Activated naive CD4-positive, alpha-beta T cell treated with anti-CD3 and anti-CD28 coated beads, Interleukin-2, amount 50 U/mL, for 24 hours (primary cell): ENCODE measurements around the gene LIPN.

Experiments used
- H3K27ac Mint-ChIP-seq: one replicate; pipeline ENCODE4 v1.8.0; 2021; ENCODE audit warnings: mild to moderate bottlenecking, mixed read lengths
- H3K27me3 Mint-ChIP-seq: one replicate; pipeline ENCODE4 v1.8.0; 2021; ENCODE audit warnings: mixed read lengths
- H3K36me3 Mint-ChIP-seq: one replicate; pipeline ENCODE4 v1.8.0; 2021; ENCODE audit warnings: mixed read lengths
- H3K4me1 Mint-ChIP-seq: one replicate; pipeline ENCODE4 v1.8.0; 2021; ENCODE audit warnings: mixed read lengths
- H3K4me3 Mint-ChIP-seq: one replicate; pipeline ENCODE4 v1.8.0; 2021; ENCODE audit warnings: mild to moderate bottlenecking, mixed read lengths
- H3K9me3 Mint-ChIP-seq: one replicate; pipeline ENCODE4 v1.8.0; 2021; ENCODE audit warnings: mixed read lengths

LIPN gene

DNA sequence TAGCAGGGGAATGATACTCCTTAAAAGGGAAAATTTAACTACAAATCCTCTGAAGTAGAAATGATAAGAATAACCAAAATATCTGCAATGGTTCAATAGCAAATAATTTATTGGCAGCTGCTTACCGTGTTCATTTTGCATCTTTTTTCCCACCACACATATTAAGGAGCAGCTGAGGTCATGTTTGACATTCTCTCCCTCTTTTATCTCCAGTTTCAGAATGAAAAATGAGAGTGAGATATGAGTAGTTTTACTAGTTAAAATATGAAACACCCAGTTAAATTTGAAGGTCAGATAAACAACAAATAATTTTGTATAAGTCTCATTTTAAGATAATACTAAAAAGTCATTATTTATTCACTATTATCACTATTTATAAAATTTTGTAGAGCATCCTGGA lies 3.1 kb downstream of the LIPN start:
- no peak overlapping the region for H3K4me3 Mint-ChIP-seq
- H3K36me3 Mint-ChIP-seq, result no peaks in the 10 kb centered on the region
- no peaks in the 10 kb centered on the region for H3K27me3 Mint-ChIP-seq
- peaks cover 9% of the 10 kb centered on the region for H3K4me1 Mint-ChIP-seq
- H3K27ac Mint-ChIP-seq, result no peak overlapping the region
- H3K9me3 Mint-ChIP-seq, result peaks cover 4% of the 10 kb centered on the region

DNA sequence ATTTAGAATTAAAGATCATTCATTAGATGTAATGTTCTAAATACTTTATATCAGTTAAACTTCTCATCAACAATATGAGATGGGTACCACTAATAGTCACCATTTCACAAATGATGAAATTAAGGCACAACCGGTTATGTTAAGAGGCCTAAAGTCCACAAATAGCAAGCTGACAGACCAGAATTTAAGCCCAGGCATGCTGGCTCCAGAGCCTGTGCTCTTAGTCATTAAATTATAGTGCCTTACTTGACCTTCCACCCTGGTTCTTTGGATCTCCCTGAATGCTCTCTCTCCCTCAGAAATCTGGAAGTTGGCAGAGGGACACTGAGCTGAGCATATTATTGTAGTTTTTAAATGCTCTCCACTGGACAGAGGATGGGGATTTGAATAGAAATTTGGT lies 3.6 kb downstream of the LIPN start:
- Mint-ChIP-seq H3K9me3 (peaks cover 4% of the 10 kb centered on the region), H3K4me1 (peaks cover 9% of the 10 kb centered on the region), H3K36me3 (no peaks in the 10 kb centered on the region), H3K27me3 (no peaks in the 10 kb centered on the region), H3K4me3 (no peak overlapping the region), H3K27ac (no peak overlapping the region)

DNA sequence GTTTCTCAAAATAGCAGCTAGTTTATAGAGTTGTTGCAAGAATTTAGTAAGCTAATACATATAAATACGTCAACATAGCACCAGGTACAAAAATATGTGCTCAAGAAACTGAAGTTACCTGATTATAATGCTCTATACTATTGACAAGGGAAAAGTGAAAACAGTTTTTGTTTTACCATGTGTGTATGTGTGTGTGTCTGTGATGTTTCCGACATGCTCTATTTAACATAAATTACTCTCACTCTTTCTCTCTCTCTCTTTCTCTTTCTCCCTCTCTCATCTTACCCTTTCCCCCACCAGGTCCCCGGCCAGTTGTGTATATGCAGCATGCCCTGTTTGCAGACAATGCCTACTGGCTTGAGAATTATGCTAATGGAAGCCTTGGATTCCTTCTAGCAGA lies 4.3 kb downstream of the LIPN start:
- Mint-ChIP-seq H3K36me3 (no peaks in the 10 kb centered on the region), H3K9me3 (peaks cover under 1% of the 10 kb centered on the region), H3K4me1 (peaks cover 7% of the 10 kb centered on the region), H3K4me3 (no peak overlapping the region), H3K27ac (no peak overlapping the region), H3K27me3 (no peaks in the 10 kb centered on the region)

DNA sequence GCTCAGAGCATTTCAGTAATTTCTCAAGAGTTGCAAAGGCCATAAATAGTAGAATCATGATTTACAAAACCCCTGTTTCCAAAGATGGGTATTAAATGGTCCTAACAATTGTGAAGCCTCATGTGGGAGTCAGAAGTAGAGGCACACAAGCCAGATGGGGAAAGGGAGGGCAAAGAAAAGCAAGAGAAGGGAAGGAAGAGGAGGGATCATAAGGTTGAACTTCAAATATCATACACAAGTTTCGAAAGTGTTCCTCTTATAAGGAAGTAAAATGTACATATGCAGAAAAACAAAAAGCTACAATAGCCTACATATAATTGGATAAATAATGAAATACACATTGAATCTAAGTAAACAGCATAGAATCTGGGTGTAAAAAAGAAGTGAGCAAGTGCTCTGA lies 6.0 kb downstream of the LIPN start:
- Mint-ChIP-seq H3K4me1 (no peaks in the 10 kb centered on the region), H3K36me3 (no peaks in the 10 kb centered on the region), H3K27ac (no peak overlapping the region), H3K27me3 (no peaks in the 10 kb centered on the region), H3K9me3 (no peaks in the 10 kb centered on the region), H3K4me3 (no peak overlapping the region)

DNA sequence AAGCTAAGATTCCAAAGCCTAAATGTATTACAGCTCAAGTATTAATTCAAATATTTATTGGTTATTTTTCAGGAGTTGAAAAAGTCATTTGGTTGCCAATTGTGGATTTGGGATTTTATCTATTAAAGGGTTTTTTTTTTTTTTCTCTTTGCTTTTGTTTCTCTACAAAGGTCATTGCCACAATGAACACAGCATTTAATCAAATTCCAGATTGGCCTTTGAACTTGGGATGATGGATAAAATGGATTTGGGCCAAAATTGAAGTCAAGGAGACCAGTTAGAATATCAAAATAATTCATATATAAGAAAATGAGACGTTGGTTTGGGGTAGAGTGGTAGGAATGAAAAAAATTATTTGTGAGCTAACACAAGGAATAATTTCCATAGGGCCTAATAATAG lies 9.6 kb downstream of the LIPN start:
- H3K27me3 Mint-ChIP-seq, result peaks cover 2% of the 10 kb centered on the region
- H3K9me3 Mint-ChIP-seq, result peaks cover 8% of the 10 kb centered on the region
- no peaks in the 10 kb centered on the region for H3K4me1 Mint-ChIP-seq
- H3K4me3 Mint-ChIP-seq, result no peak overlapping the region
- no peaks in the 10 kb centered on the region for H3K36me3 Mint-ChIP-seq
- no peak overlapping the region for H3K27ac Mint-ChIP-seq

DNA sequence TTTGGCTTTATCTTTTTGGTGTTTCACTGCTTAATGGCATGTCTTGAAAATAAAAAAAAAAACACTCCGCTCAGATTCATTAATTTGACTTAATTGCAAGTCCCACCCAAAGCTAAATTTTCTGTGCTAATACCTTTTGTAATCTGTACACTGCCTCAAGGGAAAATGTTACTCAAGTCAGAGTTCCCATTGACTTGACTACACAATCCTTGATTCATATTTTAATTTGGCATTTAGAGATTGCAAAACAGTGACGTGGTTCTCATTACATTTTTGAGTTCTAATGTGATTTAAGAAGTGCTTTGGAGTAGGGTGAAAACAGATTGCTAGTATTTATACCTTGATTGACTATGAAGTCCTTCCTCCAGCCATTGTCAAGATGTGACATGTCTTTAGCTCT lies 21.4 kb downstream of the LIPN start:
- Mint-ChIP-seq H3K4me1 (no peaks in the 10 kb centered on the region), H3K4me3 (no peak overlapping the region)

DNA sequence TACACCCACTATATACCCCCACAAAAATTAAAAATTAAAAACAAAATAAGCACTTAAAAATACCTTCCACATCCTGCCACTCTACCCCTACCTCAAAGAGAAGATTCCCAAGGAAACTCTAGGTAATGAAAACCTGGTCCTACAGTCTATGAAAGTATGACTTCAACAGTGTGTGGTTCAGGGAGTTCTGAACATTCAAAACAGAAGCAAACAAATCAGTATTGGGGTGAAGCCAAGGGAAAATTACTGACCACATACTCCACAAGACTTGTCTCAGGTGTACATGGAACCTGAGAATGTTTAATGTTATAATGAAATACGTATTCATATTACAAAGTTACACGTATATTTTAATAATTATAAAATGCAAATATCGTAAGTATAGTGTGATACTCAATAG lies 22.4 kb downstream of the LIPN start:
- peaks cover 2% of the 10 kb centered on the region for H3K36me3 Mint-ChIP-seq
- H3K4me1 Mint-ChIP-seq, result no peaks in the 10 kb centered on the region
- no peaks in the 10 kb centered on the region for H3K9me3 Mint-ChIP-seq
- no peaks in the 10 kb centered on the region for H3K27me3 Mint-ChIP-seq
- no peak overlapping the region for H3K4me3 Mint-ChIP-seq
- no peak overlapping the region for H3K27ac Mint-ChIP-seq

More for the DNA sequence above, 21.4 kb downstream of the LIPN start:
- no peaks in the 10 kb centered on the region for H3K9me3 Mint-ChIP-seq
- no peak overlapping the region for H3K27ac Mint-ChIP-seq
- H3K27me3 Mint-ChIP-seq, result no peaks in the 10 kb centered on the region
- peaks cover 2% of the 10 kb centered on the region for H3K36me3 Mint-ChIP-seq

DNA sequence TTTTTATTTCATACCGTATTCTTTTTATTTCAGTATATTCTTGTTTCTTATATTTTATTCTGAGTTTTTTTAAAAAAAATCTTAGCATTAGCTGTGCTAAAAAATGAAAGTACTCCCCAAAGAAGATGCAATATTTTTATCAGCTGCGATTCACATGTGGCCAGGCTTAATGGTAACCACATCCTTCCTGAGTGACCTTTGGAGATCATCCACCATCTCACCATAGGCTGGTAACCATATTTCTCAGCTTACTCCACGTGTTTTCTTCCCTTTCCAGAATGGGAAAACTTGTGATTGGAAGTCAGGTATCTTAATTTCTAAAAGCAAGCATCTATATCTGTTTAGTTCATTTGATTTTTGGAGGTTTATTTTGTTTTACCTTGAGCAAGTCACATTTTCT lies 23.9 kb downstream of the LIPN start:
- no peaks in the 10 kb centered on the region for H3K9me3 Mint-ChIP-seq
- H3K27ac Mint-ChIP-seq, result no peak overlapping the region
- H3K36me3 Mint-ChIP-seq, result no peaks in the 10 kb centered on the region
- H3K27me3 Mint-ChIP-seq, result no peaks in the 10 kb centered on the region
- H3K4me3 Mint-ChIP-seq, result no peak overlapping the region
- H3K4me1 Mint-ChIP-seq, result no peaks in the 10 kb centered on the region

DNA sequence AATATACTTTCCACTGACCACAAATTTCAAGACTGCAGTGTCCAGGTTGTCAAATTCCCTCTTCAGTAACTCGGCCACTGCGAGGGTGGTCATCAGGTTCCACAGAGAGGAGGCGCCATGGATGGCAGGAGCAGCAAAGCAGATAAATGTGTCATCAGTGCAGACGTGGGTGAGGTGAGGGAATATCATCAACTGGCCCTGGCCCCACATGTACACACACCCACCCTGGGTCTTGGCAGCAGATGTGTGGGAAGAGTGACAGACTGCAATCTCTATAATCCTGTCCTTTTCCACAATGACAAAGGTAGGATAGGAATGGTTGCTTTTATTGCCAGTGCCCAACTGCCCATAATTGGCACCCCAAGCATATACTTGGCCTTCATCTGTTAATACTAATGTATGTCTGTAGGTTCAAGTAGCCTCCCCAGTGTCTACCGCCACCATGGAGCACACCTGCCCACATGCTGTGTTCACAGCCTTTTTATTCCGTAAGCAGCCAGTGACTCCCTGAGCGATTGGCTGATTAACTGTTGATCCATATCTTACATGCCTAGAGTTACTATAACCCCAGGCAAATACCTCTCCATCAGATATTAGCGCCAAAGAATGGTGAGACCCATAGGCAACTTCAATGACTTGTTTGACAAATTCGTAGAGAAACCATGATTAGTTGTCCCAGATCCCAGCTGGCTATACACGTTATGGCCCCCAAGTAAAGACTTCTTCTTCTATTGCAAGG lies 26.4 kb downstream of the LIPN start:
- no peaks in the 10 kb centered on the region for H3K36me3 Mint-ChIP-seq
- H3K9me3 Mint-ChIP-seq, result no peaks in the 10 kb centered on the region
- no peaks in the 10 kb centered on the region for H3K4me1 Mint-ChIP-seq
- H3K4me3 Mint-ChIP-seq, result no peak overlapping the region
- no peaks in the 10 kb centered on the region for H3K27me3 Mint-ChIP-seq
- H3K27ac Mint-ChIP-seq, result no peak overlapping the region

DNA sequence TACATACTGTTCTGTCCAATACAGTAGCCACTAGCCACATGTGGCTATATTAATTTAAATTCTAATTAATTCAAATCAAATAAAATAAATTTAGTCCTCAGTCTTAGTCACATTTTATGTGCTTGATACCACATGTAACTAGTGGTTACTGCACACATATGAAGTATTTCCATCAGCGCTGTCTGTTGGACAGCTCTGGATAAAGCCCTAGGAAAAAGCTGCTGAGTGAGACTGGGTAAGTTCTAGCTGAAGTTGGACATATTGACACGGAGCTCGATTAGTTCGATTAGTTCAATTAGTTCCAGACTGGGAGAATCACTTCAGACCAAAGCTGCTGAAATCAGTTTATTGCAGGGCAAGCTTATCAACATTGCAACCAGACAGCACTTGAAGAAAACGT lies 27.6 kb downstream of the LIPN start:
- no peak overlapping the region for H3K4me3 Mint-ChIP-seq
- H3K36me3 Mint-ChIP-seq, result no peaks in the 10 kb centered on the region
- no peak overlapping the region for H3K27ac Mint-ChIP-seq
- no peaks in the 10 kb centered on the region for H3K27me3 Mint-ChIP-seq
- H3K4me1 Mint-ChIP-seq, result no peaks in the 10 kb centered on the region
- no peaks in the 10 kb centered on the region for H3K9me3 Mint-ChIP-seq

DNA sequence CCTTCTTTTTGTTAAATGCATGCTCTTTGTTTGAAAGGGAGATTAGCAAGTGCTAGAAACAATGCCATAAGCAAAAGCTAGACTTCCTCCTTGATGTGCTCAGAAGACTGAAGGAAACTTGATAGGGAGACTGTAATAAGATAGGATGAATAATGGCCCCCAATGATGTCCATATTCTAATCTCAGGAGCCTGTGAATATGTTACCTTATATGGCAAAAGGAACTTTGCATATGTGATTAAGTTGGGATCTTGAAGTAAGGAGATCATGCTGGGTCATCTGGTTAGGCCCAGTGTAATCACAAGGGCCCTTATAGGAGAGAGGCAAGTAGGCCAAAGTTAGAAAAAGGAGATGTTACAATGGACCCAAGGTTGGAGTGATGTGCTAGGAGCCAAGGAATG lies 29.1 kb downstream of the LIPN start:
- H3K36me3 Mint-ChIP-seq, result no peaks in the 10 kb centered on the region
- no peak overlapping the region for H3K4me3 Mint-ChIP-seq
- peaks cover 13% of the 10 kb centered on the region for H3K4me1 Mint-ChIP-seq
- H3K27ac Mint-ChIP-seq, result no peak overlapping the region
- H3K9me3 Mint-ChIP-seq, result no peaks in the 10 kb centered on the region
- H3K27me3 Mint-ChIP-seq, result no peaks in the 10 kb centered on the region

DNA sequence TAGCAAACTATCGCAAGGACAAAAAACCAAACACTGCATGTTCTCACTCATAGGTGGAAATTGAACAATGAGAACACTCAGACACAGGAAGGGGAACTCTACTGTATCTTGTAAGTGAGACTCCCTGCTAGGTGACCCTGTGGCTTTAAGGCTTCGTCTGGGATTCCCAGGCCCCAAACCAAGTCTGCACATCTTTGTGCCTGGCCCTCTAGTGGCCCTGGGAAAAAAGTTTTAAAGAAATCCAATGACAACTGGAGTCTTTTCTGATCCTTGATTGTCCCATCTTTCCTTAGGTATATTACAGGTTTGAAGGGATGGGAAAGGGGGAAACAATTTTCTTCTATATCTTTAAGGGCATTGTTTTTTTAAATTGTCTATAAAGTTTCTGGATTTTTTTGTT lies 32.1 kb downstream of the LIPN start:
- Mint-ChIP-seq H3K9me3 (no peaks in the 10 kb centered on the region), H3K4me3 (no peak overlapping the region), H3K36me3 (no peaks in the 10 kb centered on the region), H3K4me1 (peaks cover 18% of the 10 kb centered on the region), H3K27me3 (no peaks in the 10 kb centered on the region), H3K27ac (no peak overlapping the region)

DNA sequence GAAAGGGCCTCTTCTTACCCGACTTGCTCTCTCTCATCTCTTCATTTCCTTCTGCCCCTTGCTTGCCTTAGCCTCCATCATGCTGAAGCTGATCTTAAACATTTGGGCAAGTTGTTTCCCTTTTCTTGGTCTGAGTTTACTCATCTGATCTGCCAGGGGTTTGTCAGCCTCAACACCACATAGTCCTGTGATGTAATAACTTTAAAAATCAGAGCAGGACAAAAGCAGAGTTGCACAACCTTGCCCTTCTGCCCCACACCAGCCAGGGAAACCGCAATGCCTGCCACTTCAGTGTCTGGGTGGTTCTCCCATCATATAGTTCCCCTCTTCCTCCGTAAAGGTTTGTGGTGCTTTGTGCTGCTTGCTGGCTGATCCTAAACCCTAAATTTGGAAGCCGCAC lies 32.8 kb downstream of the LIPN start:
- no peaks in the 10 kb centered on the region for H3K9me3 Mint-ChIP-seq
- H3K27me3 Mint-ChIP-seq, result no peaks in the 10 kb centered on the region
- H3K36me3 Mint-ChIP-seq, result no peaks in the 10 kb centered on the region
- peaks cover 18% of the 10 kb centered on the region for H3K4me1 Mint-ChIP-seq
- no peak overlapping the region for H3K27ac Mint-ChIP-seq
- H3K4me3 Mint-ChIP-seq, result no peak overlapping the region

DNA sequence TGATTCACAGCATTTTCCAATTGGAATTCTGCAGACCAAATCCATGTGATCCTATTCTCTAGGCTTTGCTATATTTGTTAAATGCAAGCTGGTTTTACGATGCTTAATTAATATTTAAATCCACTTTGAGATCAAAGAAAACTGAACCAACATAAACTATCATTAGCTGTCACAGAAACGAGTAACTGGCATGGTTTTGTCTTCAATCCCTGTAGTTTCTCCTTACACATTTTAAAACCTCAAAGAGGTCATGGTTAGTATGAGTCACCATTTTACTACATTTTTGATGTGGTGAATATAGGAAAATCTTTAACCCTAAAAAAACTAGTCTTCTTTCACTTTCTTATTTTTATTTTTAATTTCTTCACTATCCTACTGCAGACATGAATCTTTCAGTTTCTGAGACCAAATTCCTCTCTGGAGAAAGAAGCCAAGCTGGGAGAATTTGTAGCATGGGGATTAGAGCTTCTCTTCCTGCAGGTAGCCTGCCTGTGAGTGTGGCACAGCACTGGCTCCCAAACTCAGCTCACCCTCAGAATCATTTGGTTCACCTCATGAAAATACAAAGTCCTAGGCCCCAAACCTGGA lies 34.0 kb downstream of the LIPN start:
- peaks cover 18% of the 10 kb centered on the region for H3K4me1 Mint-ChIP-seq
- peak overlapping the region; percentile 74 for H3K27ac Mint-ChIP-seq
- H3K36me3 Mint-ChIP-seq, result no peaks in the 10 kb centered on the region
- no peaks in the 10 kb centered on the region for H3K27me3 Mint-ChIP-seq
- no peak overlapping the region for H3K4me3 Mint-ChIP-seq
- H3K9me3 Mint-ChIP-seq, result no peaks in the 10 kb centered on the region

DNA sequence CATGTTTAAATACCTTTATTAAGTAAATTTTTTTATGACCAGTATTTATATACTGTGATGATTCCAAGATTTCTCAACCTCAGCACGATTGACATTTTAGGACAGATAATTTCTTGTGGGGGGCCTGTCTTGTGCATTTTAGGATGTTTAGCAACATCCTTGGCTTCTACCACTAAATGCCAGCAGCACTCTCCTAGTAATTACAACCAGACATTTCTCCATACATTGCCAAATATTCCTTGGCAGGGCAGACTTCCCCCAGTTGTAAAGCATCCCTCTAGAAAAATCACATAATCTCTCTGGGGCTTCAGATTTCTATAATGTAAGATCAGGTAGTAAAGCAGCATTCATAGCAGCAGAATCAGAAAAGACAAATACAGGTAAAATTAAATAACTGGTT lies 34.9 kb downstream of the LIPN start:
- H3K4me1 Mint-ChIP-seq, result peaks cover 18% of the 10 kb centered on the region
- H3K27ac Mint-ChIP-seq, result no peak overlapping the region
- H3K9me3 Mint-ChIP-seq, result no peaks in the 10 kb centered on the region
- no peaks in the 10 kb centered on the region for H3K36me3 Mint-ChIP-seq
- H3K4me3 Mint-ChIP-seq, result no peak overlapping the region
- H3K27me3 Mint-ChIP-seq, result no peaks in the 10 kb centered on the region

DNA sequence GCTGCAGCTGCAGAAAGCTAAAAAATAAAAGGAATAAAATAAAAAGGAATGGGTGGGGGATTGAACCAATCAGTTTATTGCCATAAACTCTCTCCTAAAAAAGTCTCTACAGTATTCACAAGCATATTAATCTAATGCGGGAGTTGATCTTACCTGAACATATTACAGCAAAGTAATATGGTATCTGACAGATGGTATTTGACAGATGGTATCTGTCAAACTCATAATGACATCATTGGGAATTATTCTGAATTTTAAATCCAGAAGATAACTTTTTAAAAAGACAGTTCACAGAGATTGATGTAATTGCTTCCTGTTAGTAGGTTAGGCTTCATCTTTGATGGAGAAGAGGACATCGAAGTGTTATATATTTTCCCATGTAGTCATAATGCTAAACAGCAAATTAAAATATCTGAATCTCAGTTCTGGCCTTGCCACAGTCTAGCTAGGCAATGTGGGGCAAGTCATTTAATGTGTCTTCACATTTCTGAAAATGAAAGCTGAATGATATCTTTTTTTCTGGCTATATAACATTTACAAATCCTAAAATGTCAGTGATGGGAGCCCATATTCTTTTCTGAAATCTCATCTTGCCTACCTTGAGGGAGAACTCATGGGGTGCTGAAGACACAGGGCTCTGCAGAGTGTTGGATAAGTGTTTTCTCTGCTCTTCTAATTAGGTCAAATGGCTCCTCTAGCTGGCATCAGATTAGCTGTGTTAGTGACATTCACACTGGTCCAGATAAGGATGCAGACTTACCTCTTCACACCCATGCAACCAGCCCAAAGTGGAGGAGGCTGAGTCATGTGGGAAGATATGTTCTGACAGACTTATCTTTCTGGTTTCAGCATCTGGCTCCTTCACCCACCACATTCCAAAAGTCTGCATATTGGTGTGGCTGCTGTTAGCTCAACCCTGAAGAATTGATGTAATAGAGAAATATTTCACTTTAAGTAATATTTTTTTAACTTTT lies 40.6 kb downstream of the LIPN start:
- H3K9me3 Mint-ChIP-seq, result no peaks in the 10 kb centered on the region
- no peaks in the 10 kb centered on the region for H3K36me3 Mint-ChIP-seq
- H3K4me3 Mint-ChIP-seq, result no peak overlapping the region
- peaks cover 3% of the 10 kb centered on the region for H3K4me1 Mint-ChIP-seq
- H3K27me3 Mint-ChIP-seq, result no peaks in the 10 kb centered on the region
- H3K27ac Mint-ChIP-seq, result no peak overlapping the region
